Panc1 (cell line): ENCODE results near the gene ACYP2. TPM values are rescaled to one million over a fixed set of nuclear protein-coding genes. Genes with fewer than 3 reads are reported as not detected.

Experiments used
- ATAC-seq: fragments of 200-7000 bp; cut with Tn5 transposase; 2 replicates; pipeline ENCODE4 v1.9.1; 2020; ENCODE audit warnings: mild to moderate bottlenecking, moderate library complexity
- BruUV-seq: library from RNA; stranded (reverse); fragments of 400-500 nt; replicated peaks from 2 replicates; lab custom pipeline; 2021; lab: Mats Ljungman, UMichigan
- CTCF ChIA-PET: fragments of 300-600 bp; sonication (Branson Sonifier 250); formaldehyde crosslinking; loops from one replicate; lab custom pipeline; 2022; ENCODE audit warnings: antibody characterized with exemption; lab: Charles Lee
- POLR2A ChIA-PET: fragments of 300-600 bp; sonication (Branson Sonifier 250); formaldehyde crosslinking; loops from one replicate; lab custom pipeline; 2022; ENCODE audit warnings: antibody characterized with exemption; lab: Charles Lee
- DNase-seq: peaks from one replicate; pipeline ENCODE4 v3.0.0-alpha.2; 2010; ENCODE audit warnings: low read depth, low spot score
- H3K27ac ChIP-seq: 2 replicates; pipeline ENCODE4 v1.5.1; 2011; ENCODE audit warnings: mild to moderate bottlenecking, low read length, inconsistent platforms
- H3K27me3 ChIP-seq: fragments of 200-500 bp; sonication (Bioruptor generic); 2 replicates; pipeline ENCODE4 v1.6.0; 2014; ENCODE audit warnings: low read length, inconsistent platforms; ENCODE audit not compliant: control insufficient read depth, insufficient read depth
- H3K36me3 ChIP-seq: fragments of 200-500 bp; sonication (Bioruptor generic); 2 replicates; pipeline ENCODE4 v1.5.1; 2014; ENCODE audit warnings: inconsistent platforms, mild to moderate bottlenecking, low read length, moderate library complexity; ENCODE audit not compliant: control insufficient read depth, insufficient read depth
- H3K4me1 ChIP-seq: 2 replicates; pipeline ENCODE4 v1.5.1; 2011; ENCODE audit warnings: inconsistent platforms, mild to moderate bottlenecking, low read length, moderate library complexity; ENCODE audit not compliant: control insufficient read depth, insufficient read depth
- H3K4me3 ChIP-seq, 2 experiments: 2 replicates each; pipeline ENCODE4 v1.5.1; 2011 to 2012; ENCODE audit warnings: low read depth in 2 of 2, low read length in 2 of 2, mild to moderate bottlenecking in 2 of 2, inconsistent platforms in 1 of 2, moderate library complexity in 1 of 2
- H3K9me3 ChIP-seq: fragments of 200-500 bp; sonication (Bioruptor generic); 2 replicates; pipeline ENCODE4 v1.5.1; 2014; ENCODE audit warnings: low read depth, mild to moderate bottlenecking, inconsistent platforms, low read length, moderate library complexity; ENCODE audit not compliant: control insufficient read depth, insufficient read depth
- CTCF ChIP-seq: fragments of 450-650 bp; IDR thresholded peaks from 2 replicates; pipeline ENCODE4 v1.5.1; 2017; ENCODE audit warnings: mild to moderate bottlenecking
- POLR2AphosphoS5 ChIP-seq: IDR thresholded peaks from 2 replicates; pipeline ENCODE4 v1.6.1; 2012; ENCODE audit warnings: mild to moderate bottlenecking, low read depth, low read length, moderate library complexity
- REST ChIP-seq, 2 experiments: IDR thresholded peaks; 2 replicates each; pipeline ENCODE4 v1.6.1; 2011 to 2012; ENCODE audit warnings: low read depth in 2 of 2, control low read depth in 1 of 2, low read length in 1 of 2, mild to moderate bottlenecking in 1 of 2, moderate library complexity in 1 of 2; ENCODE audit not compliant: insufficient read depth in 1 of 2
- SIN3A ChIP-seq: IDR thresholded peaks from 2 replicates; pipeline ENCODE4 v1.6.1; 2012; ENCODE audit warnings: low read depth, mild to moderate bottlenecking, low read length, moderate library complexity, borderline replicate concordance; ENCODE audit not compliant: insufficient read depth
- TCF7L2 ChIP-seq: IDR thresholded peaks from 2 replicates; pipeline ENCODE4 v1.6.1; 2011; ENCODE audit warnings: mild to moderate bottlenecking, low read depth, low read length, inconsistent platforms
- in situ Hi-C: cut with HindIII; loops from 2 replicates; pipeline ENCODE4 v1.10.0; 2016; ENCODE audit warnings: low sequenced_read_pairs, low pct_unique_long_range_greater_than_20kb
- intact Hi-C: fragments of 100-400 bp; cut with micrococcal nuclease; formaldehyde crosslinking; loops from one replicate; pipeline ENCODE4 v1.10.0; 2022; ENCODE audit not compliant: unreplicated experiment
- total RNA-seq: library from RNA; stranded (reverse); gene quantifications from one replicate; pipeline ENCODE4 v1.2.1, GENCODE V29; 2021; ENCODE audit not compliant: unreplicated experiment

ACYP2 gene
- total RNA-seq, 1 experiment from 2014 or later, result 11.5 TPM

GRCh38 chr2:54196646-54197045 is 81.2 kb downstream of the ACYP2 start:
- TF ChIP-seq CTCF (no peak), REST (IDR thresholded peaks at IDR 0.05; ENCODE audit: insufficient read depth in 1 of 2, low read depth in 2 of 2, low read length in 1 of 2) (no peak)
- no TSS peak for BruUV-seq
- POLR2A ChIA-PET, result no interaction called here

GRCh38 chr2:54204476-54204875 is 89.1 kb downstream of the ACYP2 start:
- BruUV-seq, result no TSS peak
- H3K9me3 ChIP-seq, result no peaks in the 10 kb centered on the region
- H3K36me3 ChIP-seq, result no peaks in the 10 kb centered on the region
- ATAC-seq, result no peak
- no peaks in the 10 kb centered on the region for H3K4me1 ChIP-seq
- intact Hi-C loops, result no loop called here
- H3K27ac ChIP-seq, result no peak overlapping the region
- no peaks in the 10 kb centered on the region for H3K27me3 ChIP-seq
- CTCF ChIA-PET, result no interaction called here
- in situ Hi-C loops, result no loop called here
- no peak overlapping the region for H3K4me3 ChIP-seq
- no peak for TF ChIP-seq SIN3A
- no peak for TF ChIP-seq TCF7L2
- TF ChIP-seq REST (IDR thresholded peaks at IDR 0.05; ENCODE audit: insufficient read depth in 1 of 2, low read depth in 2 of 2, low read length in 1 of 2), result no peak
- no peak for TF ChIP-seq POLR2AphosphoS5
- no peak for TF ChIP-seq CTCF
- DNase-seq, result no peak
- POLR2A ChIA-PET, result interaction anchor here (0.7 kb wide), 1 partner anchor 28 kb away, joined by 3 read pairs; no protein-coding TSS in a partner anchor

More at GRCh38 chr2:54196646-54197045, 81.2 kb downstream of the ACYP2 start:
- intact Hi-C loops (no loop called here), in situ Hi-C loops (no loop called here)
- Histone ChIP-seq H3K36me3 (no peaks in the 10 kb centered on the region), H3K4me3 (no peak overlapping the region), H3K27ac (no peak overlapping the region), H3K9me3 (no peaks in the 10 kb centered on the region), H3K4me1 (no peaks in the 10 kb centered on the region), H3K27me3 (no peaks in the 10 kb centered on the region)
- no peak for DNase-seq
- CTCF ChIA-PET, result no interaction called here
- no peak for ATAC-seq
